Measurements from ENCODE around the gene AMDHD2. TPM values are rescaled to one million over a fixed set of nuclear protein-coding genes. Genes with fewer than 3 reads are reported as not detected.
A peak's percentile ranks its signal among the peaks of the same experiment; 100 is the strongest.

Gene AMDHD2
- polyA plus RNA-seq, 4 donors: 20.1 to 40.8 (median 31.6) TPM

- DNase-seq (ENCODE audit: low read depth in 4 of 4, low spot score in 2 of 4): no peak
These were observed 21.5 kb upstream of the AMDHD2 start for GRCh38 chr16:2498531-2499253.

GRCh38 chr16:2499454-2499853 lies 20.7 kb upstream of the AMDHD2 start:
- DNase-seq (ENCODE audit: low read depth in 4 of 4, low spot score in 2 of 4): no peak

- no peak for DNase-seq (ENCODE audit: low read depth in 4 of 4, low spot score in 2 of 4)
These were observed 20.2 kb upstream of the AMDHD2 start for GRCh38 chr16:2499890-2500429.

- no peak for DNase-seq (ENCODE audit: low read depth in 4 of 4, low spot score in 2 of 4)
These were observed 19.7 kb upstream of the AMDHD2 start for GRCh38 chr16:2500430-2500917.

- DNase-seq (ENCODE audit: low read depth in 4 of 4, low spot score in 2 of 4): peak; percentile 74 to 84 (median 81)
These were observed 19.0 kb upstream of the AMDHD2 start for GRCh38 chr16:2500918-2501750.

- DNase-seq (ENCODE audit: low read depth in 4 of 4, low spot score in 2 of 4): no peak
These were observed 17.9 kb upstream of the AMDHD2 start for GRCh38 chr16:2501946-2502895.

GRCh38 chr16:2505695-2506094 lies 14.5 kb upstream of the AMDHD2 start:
- DNase-seq (ENCODE audit: low read depth in 4 of 4, low spot score in 2 of 4): no peak

- no peak for DNase-seq (ENCODE audit: low read depth in 4 of 4, low spot score in 2 of 4)
These were observed 13.0 kb upstream of the AMDHD2 start for GRCh38 chr16:2507052-2507659.

- DNase-seq (ENCODE audit: low read depth in 4 of 4, low spot score in 2 of 4): no peak
These were observed 12.5 kb upstream of the AMDHD2 start for GRCh38 chr16:2507665-2508064.

GRCh38 chr16:2508722-2509400 lies 11.3 kb upstream of the AMDHD2 start:
- DNase-seq (ENCODE audit: low read depth in 4 of 4, low spot score in 2 of 4): no peak

GRCh38 chr16:2511128-2511800 lies 8.9 kb upstream of the AMDHD2 start:
- no peak for DNase-seq (ENCODE audit: low read depth in 4 of 4, low spot score in 2 of 4)

GRCh38 chr16:2511996-2512734 lies 8.0 kb upstream of the AMDHD2 start:
- no peak for DNase-seq (ENCODE audit: low read depth in 4 of 4, low spot score in 2 of 4)

GRCh38 chr16:2512735-2513404 lies 7.3 kb upstream of the AMDHD2 start:
- DNase-seq (ENCODE audit: low read depth in 4 of 4, low spot score in 2 of 4): no peak

- peak in 2 of 4 donors; percentile 84 to 87 for DNase-seq (ENCODE audit: low read depth in 4 of 4, low spot score in 2 of 4)
These were observed 6.5 kb upstream of the AMDHD2 start, which contains the start of gene ATP6V0C for GRCh38 chr16:2513405-2514332. Gene ATP6V0C, plus strand, starts transcription at chr16:2513952. Its CDS starts 152 bp downstream, at chr16:2514104.

- DNase-seq (ENCODE audit: low read depth in 4 of 4, low spot score in 2 of 4): no peak
These were observed 5.6 kb upstream of the AMDHD2 start for GRCh38 chr16:2514333-2515179.
